ENCODE data around the gene AP1S1.
"Not testable (repeated sequence)": the region's sequence is repeated elsewhere in the genome, so short reads cannot be mapped to it uniquely, and the experiment has no call there.

The AP1S1 gene

DNA sequence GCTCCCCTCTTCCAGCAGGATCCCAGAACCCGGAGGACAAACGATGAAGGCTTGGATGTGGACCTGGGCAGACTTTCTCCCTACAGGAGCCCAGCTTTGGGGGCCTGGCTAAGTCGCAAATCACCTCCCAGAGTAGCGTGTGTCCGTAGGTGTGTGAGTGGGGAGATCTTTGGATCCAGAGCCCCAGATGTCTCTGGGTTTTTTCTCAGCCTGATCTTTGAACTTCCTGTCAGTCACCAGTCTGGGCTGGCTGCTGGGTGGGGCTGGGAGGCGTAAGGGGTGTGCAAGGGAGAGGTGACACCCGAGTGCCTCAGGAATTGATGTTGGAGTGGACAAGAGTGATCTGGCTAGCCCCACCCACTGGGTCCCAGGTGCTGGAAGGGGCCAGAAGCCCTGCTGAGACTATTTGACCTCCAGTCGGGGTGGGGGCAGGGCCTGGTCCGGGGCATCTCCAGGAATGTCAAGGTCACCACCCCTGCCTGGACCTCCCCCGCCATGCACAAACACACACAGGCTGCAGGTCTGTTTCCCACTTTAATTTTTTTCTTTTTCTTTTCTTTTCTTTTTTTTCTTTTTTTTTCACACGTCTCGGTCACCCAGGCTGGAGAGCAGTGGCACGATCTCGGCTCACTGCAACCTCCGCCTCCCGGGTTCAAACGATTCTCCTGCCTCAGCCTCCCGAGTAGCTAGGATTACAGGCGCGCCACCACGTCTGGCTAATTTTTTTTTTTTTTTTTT lies 46.8 kb downstream of the AP1S1 start, which contains the start of gene MOGAT3:
Gene MOGAT3 (minus strand): TSS at position 175 of the 738 bp plus-strand sequence. CDS start 182 bp downstream, outside the sequence.
- DNase-seq (ENCODE audit: low read depth) = no peak
- no peak within 1 kb of the TSS for H3K4me3 ChIP-seq (ENCODE audit: low read length)
- TF ChIP-seq, protein P1, sequence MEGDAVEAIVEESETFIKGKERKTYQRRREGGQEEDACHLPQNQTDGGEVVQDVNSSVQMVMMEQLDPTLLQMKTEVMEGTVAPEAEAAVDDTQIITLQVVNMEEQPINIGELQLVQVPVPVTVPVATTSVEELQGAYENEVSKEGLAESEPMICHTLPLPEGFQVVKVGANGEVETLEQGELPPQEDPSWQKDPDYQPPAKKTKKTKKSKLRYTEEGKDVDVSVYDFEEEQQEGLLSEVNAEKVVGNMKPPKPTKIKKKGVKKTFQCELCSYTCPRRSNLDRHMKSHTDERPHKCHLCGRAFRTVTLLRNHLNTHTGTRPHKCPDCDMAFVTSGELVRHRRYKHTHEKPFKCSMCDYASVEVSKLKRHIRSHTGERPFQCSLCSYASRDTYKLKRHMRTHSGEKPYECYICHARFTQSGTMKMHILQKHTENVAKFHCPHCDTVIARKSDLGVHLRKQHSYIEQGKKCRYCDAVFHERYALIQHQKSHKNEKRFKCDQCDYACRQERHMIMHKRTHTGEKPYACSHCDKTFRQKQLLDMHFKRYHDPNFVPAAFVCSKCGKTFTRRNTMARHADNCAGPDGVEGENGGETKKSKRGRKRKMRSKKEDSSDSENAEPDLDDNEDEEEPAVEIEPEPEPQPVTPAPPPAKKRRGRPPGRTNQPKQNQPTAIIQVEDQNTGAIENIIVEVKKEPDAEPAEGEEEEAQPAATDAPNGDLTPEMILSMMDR (conservative IDR thresholded peaks at IDR 0.05; ENCODE audit: low read length) = no peak

DNA sequence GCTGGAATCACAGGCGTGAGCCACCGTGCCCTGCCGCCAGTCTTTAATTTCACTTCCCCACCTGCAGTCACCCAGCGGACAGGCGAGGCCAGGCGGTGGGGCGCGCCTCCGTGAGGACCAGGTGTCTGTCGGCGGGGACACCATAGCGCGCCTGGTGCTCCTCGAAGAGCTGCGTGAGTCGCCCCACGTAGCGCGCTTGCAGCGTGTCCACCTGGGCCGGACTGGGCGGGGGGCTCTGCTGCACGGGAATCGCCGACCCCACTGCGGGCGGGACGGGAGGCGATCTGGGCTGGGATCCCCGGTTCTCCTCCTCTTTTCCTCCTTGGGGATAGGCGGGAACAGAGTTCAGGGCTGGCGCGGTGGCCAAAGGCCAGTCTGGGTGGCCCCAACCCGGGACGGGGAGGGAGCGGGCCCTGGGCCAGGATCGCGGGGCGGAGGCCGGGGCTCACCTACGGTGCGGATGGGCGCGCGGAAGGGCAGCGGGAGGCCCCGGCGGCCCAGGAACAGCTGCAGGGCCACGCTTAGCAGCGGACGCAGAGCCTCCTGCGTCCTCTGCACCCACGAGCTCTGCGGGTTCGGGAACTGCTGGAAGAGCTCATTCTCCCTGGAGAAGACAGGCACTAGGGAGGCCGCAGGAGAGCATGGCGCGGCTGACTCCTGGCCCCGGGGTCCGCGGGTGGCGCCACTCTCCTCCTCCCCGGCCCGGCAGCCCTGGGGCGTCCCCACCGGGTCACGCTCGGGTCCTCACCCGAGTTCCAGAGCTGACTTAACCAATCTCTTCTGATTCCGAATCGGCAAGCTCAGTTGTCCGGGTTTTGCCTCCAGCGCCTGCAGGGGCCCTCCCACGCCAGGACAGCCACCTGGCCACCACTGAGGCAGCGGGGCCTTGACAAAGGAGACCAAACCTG lies 47.7 kb downstream of the AP1S1 start:
- H3K4me3 ChIP-seq (ENCODE audit: low read length) = no peak overlapping the region
- TF ChIP-seq, protein P1 (conservative IDR thresholded peaks at IDR 0.05; ENCODE audit: low read length) = no peak
- no peak for DNase-seq (ENCODE audit: low read depth)

DNA sequence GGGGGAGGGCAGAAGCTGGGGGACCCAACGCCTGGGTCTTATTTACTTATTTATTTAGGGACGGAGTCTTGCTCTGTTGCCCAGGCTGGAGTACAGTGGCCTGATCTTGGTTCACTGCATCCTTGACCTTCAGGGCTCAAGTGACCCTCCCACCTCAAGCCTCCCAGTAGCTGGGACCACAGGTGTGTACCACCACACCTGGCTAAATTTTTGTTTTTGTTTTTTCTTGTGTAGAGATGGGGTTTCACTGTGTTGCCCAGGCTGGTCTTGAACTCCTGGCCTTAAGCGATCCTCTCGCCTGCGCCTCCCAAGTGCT lies 48.3 kb downstream of the AP1S1 start:
- no peak overlapping the region for H3K4me3 ChIP-seq (ENCODE audit: low read length)
- no peak for DNase-seq (ENCODE audit: low read depth)
- TF ChIP-seq, protein P1 (conservative IDR thresholded peaks at IDR 0.05; ENCODE audit: low read length) = no peak

DNA sequence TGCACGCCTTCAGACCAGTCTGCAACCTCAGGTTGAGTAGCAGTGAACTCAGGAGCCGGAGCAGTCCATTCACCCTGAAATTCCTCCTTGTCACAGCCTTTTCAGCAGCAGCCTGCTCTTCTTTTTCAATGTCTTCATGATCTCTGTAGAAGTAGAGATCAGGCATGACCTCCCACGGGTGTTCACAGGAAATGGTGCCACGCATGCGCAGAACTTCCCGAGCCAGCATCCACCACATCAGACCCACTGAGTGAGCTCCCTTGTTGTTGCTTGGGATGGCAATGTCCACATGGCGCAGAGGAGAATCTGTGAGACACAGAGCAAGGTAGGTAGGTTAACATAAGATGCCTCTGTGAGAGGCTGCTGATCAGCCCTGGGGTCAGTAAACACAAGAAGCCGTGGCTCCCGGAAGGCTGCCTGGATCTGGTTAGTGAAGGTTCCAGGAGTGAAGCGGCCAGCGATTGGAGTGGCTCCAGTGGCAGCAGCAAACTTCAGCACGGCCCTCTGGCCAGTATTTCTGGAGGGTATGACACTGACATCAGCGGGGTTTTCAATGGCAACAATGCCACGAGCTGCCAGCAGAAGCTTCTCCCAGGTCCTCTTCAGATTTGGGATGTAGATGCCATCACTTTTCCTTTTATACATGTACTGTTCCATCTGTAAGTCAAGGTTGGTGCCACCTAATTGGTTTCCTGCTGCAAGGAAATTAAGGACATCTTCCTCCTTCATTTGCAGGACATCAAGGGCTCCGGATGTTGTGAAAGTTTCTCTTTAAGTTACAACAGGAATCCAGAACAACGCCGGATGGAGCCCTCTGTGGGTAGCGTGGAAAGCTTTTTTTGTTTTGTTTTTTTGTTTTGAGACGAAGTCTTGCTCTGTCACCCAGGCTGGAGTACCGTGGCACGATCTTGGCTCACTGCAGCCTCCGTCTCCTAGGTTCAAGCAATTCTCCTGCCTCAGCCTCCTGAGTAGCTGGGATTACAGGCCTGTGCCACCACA lies 49.8 kb downstream of the AP1S1 start:
- H3K4me3 ChIP-seq (ENCODE audit: low read length) = not testable (repeated sequence)
- TF ChIP-seq, protein P1 (conservative IDR thresholded peaks at IDR 0.05; ENCODE audit: low read length) = peak; percentile 20; the same call in 1 of the 2 replicates
- peak; percentile 64 for DNase-seq (ENCODE audit: low read depth)

DNA sequence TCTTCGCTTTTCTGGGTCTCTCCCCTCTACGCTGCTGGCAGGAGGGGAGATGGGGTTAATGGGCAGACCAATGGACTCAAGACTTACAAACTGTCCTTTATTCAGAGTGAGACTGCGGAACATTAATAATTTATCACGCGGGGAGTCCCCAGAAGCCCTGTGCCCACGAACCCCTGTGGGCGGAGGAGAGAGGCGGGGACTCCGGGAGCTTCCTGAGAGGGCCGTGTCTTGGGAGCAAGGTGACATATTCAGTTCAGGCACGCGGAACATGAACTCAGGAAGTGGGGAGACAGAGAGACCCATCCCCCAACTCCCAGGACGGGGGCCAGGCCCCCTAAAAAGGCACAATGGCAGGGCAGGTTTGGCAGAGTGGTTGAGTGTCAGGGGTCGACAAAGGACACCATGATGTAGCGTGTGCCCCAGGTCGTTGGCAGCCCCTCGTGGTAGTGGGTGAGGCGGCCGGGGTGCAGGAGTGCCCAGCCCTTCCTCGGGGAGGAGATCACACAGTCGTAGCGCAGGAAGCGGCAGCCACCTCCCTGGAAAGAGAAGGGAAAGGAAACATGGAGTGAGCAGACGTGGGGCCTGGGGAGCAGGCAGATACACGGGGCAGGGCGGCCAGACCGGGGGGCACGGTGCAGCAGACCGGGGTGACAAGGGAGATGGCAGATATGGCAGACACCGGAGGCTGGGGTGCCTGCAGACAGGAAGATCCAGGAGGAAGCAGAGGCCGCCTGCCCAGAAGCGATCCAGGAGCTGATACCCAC lies 51.8 kb downstream of the AP1S1 start:
- TF ChIP-seq, protein P1 (conservative IDR thresholded peaks at IDR 0.05; ENCODE audit: low read length) = no peak
- no peak for DNase-seq (ENCODE audit: low read depth)
- H3K4me3 ChIP-seq (ENCODE audit: low read length) = no peak overlapping the region

DNA sequence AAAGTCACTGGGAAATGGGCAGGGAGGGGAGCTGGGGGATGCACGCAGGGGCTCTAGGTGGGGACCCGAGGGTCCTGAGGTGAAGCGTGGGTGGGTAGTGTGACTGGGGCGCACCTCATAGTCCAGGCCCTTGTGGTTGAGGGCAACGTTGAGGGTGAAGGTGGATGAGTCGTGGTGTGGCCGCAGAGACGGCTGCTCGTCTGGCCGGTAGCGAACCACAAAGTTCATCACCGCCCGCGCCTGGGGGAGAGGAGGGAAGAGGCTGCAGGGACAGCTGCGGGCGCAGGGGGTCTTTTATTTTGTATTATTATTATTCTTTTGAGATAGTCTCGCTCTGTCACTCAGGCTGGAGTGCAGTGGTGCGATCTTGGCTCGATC lies 52.4 kb downstream of the AP1S1 start:
- DNase-seq (ENCODE audit: low read depth) = no peak
- no peak overlapping the region for H3K4me3 ChIP-seq (ENCODE audit: low read length)
- TF ChIP-seq, protein P1 (conservative IDR thresholded peaks at IDR 0.05; ENCODE audit: low read length) = no peak

Measured in AG10803 (cell line).